NCI-H1417 treated with DMSO at 0.1 percent for 48 hours (cell line): Measurements from ENCODE around the gene TNC.

Experiments
- DNase-seq: peaks from one replicate; lab custom pipeline; 2025; lab: John Stamatoyannopoulos, UW

The TNC gene

GRCh38 chr9:115046199-115046598 lies 71.8 kb downstream of the TNC start:
- no peak for DNase-seq

DNA sequence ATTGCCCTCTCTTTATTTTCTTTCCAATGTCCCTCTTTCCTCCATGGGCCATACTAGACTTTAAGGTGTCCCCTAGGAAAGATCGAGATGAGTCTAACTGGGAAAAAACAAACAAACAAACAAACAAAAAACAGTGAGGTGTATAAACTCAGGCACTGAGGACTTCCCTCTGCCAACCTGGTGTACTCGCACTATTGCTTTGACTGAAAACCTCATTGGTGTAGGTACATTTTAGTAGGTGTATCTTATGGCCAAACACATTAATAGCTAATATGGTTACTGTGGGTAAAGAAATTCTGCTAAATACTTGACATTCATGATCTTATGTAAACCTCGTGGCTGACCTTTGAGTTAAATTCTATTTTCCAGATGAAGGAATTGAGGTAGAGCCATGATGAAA lies 74.3 kb downstream of the TNC start:
- no peak for DNase-seq

- DNase-seq, result no peak
These were observed 75.0 kb downstream of the TNC start for GRCh38 chr9:115042781-115043509.

GRCh38 chr9:115039516-115040120 lies 78.3 kb downstream of the TNC start:
- no peak for DNase-seq

GRCh38 chr9:115038178-115038577 lies 79.8 kb downstream of the TNC start:
- DNase-seq, result no peak

DNA sequence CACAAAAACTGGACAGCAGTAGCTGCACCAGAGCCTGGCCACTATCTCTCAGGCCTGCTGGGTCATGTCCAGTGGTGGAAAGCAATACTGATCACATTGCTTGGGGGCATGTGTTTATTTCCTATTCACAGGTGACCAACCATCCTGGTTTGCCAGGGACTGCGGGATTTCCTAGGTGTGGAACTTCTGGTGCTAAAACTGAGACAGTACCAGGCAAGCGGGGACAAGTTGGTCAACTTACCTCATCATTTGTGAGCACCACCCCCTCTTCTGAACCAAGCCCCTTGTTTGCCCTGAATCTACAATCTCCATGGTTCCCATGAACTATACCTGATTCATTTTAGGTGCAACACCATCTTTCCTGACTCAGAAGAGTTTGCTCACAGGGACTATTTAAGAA lies 81.3 kb downstream of the TNC start:
- DNase-seq, result no peak

DNA sequence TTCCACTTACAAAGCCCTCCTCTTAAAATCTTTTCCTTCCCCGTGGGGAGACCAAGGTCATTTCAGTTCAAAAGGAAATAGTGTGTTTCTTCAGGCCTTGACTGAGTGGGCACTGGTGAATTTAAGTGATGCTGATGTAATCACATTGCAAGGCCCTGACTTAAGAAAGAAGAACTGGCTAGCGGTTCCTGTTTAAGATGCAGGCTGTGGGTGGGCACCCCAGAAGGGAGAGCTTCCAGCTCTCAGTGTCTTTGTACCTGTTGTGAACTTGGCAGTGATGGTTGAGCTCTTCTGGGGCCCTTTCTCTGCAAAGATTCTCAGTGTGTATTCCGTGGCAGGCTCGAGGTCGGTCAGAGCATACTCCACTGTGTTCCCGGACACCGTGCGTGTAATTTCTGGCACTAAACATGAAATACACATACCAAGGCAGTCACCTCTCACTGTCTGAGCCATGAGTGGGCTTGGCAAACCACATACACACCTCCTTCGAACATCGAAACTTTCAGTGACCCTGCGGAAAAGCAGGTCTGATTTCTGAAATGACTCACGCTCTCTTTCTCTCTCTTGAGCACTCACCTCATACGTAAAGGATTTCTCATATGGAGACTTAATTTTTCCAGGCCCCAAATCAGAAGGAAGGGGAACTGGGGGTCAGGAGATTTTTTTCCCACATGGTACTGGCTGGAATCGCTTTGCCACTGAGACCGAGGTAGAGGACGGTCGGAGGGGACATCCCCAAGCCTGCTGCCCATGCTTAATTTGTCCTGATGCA lies 81.9 kb downstream of the TNC start:
- no peak for DNase-seq

DNA sequence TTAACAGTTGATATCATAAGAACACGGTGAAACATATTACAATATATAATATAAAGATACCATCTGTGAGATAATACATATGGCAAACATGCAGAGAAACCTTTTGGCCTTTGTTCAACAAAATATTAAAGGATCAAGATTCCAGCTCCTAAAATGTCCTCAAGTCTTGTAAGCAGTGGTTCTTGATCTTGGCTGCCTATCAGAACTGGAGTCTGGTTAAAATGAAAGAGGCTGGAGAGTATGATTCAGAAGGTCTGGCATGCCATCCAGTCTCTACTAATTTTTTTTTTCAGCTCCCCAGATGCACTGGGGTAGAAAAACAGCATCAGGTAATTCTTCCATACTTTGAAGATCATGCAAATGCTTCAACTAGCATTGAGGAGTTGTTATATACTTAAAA lies 83.2 kb downstream of the TNC start:
- DNase-seq, result no peak

GRCh38 chr9:115033800-115034199 lies 84.2 kb downstream of the TNC start:
- no peak for DNase-seq

DNA sequence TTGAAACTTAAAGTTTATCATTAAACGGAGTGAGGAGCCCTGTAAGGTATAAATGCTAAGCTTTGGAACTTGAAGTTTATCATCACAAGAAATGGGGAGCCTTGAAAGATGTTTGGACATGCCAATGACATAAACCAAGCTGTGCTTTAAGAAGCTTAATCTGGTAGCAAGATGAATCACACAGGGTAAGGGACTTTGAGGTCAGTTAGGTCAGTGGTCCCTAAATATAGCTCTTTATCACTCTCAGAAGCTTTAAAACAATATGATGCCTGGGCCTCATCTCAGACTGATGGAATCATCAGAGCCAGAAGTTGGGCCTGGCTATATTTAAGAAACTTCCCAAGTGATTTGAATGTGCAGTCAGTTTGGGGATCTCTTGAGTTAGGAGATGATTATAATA lies 85.7 kb downstream of the TNC start:
- no peak for DNase-seq

- no peak for DNase-seq
These were observed 88.0 kb downstream of the TNC start for GRCh38 chr9:115030006-115030405.

DNA sequence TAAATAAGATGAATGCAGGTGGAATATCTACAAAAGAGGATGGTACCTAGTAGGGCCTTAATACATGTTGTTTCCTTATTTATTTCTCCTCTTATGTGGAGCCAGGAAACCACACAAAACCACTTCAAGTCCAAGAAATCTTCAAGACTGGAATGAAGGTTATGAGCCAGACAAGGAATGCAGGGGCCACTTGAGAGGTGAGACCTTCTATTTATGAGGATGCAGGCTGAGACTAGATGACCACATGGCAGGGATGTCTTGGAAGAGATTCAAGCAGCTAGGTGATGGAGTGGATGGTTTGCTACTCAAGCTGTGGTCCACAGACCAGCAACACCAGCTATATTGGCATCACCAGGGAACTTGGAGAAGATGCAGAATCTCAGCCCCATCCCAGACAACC lies 92.2 kb downstream of the TNC start:
- no peak for DNase-seq

GRCh38 chr9:115024925-115025535 lies 92.9 kb downstream of the TNC start:
- DNase-seq, result no peak

- no peak for DNase-seq
These were observed 95.1 kb downstream of the TNC start for GRCh38 chr9:115022760-115023434.

GRCh38 chr9:115018547-115019435 lies 99.2 kb downstream of the TNC start:
- no peak for DNase-seq

- no peak for DNase-seq
These were observed 101.6 kb downstream of the TNC start for GRCh38 chr9:115016344-115016743.

- no peak for DNase-seq
These were observed 102.8 kb downstream of the TNC start for GRCh38 chr9:115015018-115015635.

GRCh38 chr9:115014438-115014837 lies 103.5 kb downstream of the TNC start:
- DNase-seq, result no peak

- DNase-seq, result peak; percentile 44
These were observed 104.0 kb downstream of the TNC start for GRCh38 chr9:115013998-115014397.

DNA sequence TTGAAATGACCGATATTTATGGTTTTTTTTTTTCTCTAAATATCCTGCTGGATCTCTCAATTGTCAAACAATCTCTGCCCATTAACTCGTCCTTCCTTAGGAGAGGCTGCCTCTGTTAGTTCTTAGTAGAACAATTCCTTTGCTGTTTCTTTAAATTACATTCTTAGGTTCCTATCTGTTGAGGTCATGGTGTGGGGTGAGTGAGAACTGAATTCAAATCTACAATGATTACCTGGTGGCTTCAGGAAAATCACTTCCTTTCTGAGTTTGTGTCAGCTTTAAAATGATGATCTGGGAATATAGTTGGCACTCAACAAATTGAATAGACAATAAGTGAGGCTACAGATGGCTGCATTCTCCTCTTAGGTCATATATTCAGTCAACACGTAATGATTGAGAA lies 105.5 kb downstream of the TNC start:
- DNase-seq, result no peak

- DNase-seq, result no peak
These were observed 107.1 kb downstream of the TNC start for GRCh38 chr9:115010874-115011273.
